ENCODE measurements around the gene WSB1.

Gene WSB1

GRCh38 chr17:27362503-27362902, 68.6 kb downstream of the WSB1 start:
- DNase-seq = no peak

- DNase-seq = no peak
Measured at GRCh38 chr17:27362909-27363308, 69.0 kb downstream of the WSB1 start.

- no peak for DNase-seq
Measured at GRCh38 chr17:27363326-27363725, 69.4 kb downstream of the WSB1 start.

Data from effector CD8-positive, alpha-beta T cell (primary cell).